Thymus (tissue), 11 donors: Measurements from ENCODE around the gene REP15. TPM values are rescaled to one million over a fixed set of nuclear protein-coding genes. Genes with fewer than 3 reads are reported as not detected.
"Not testable (repeated sequence)": the region's sequence is repeated elsewhere in the genome, so short reads cannot be mapped to it uniquely, and the experiment has no call there.

Experiments used
- DNase-seq, 9 donors: peaks; one replicate each; pipeline ENCODE4 v3.0.0-alpha.2; 2013; ENCODE audit warnings: low spot score in 9 of 9, low read depth in 6 of 9, missing footprints in 1 of 9
- H3K27ac ChIP-seq, 2 donors: one replicate each; pipeline ENCODE4 v1.5.1; 2013; ENCODE audit warnings: control low read depth in 1 of 2, low read depth in 1 of 2, low read length in 1 of 2, mild to moderate bottlenecking in 1 of 2, moderate library complexity in 1 of 2
- H3K27me3 ChIP-seq, 2 donors: one replicate each; pipeline ENCODE4 v1.5.1; 2013; ENCODE audit warnings: low read length in 1 of 2; ENCODE audit not compliant: control insufficient read depth in 2 of 2, insufficient read depth in 1 of 2
- H3K36me3 ChIP-seq, 2 donors: one replicate each; pipeline ENCODE4 v1.5.1; 2013; ENCODE audit warnings: low read length in 1 of 2, mild to moderate bottlenecking in 1 of 2, moderate library complexity in 1 of 2; ENCODE audit not compliant: control insufficient read depth in 2 of 2, insufficient read depth in 2 of 2
- H3K4me1 ChIP-seq, 2 donors: one replicate each; pipeline ENCODE4 v1.5.1; 2013; ENCODE audit warnings: low read length in 2 of 2; ENCODE audit not compliant: control insufficient read depth in 2 of 2, insufficient read depth in 2 of 2
- H3K4me3 ChIP-seq, 2 donors: one replicate each; pipeline ENCODE4 v1.5.1; 2013; ENCODE audit warnings: low read length in 2 of 2, control low read depth in 1 of 2, mild to moderate bottlenecking in 1 of 2
- H3K9me3 ChIP-seq, 2 donors: one replicate each; pipeline ENCODE4 v1.5.1; 2013; ENCODE audit warnings: low read length in 1 of 2, mild to moderate bottlenecking in 1 of 2; ENCODE audit not compliant: control insufficient read depth in 2 of 2, insufficient read depth in 1 of 2
- WGBS: extraction: QIAGEN DNeasy Blood & Tissue Kit; methylation state at CpG from one replicate; pipeline ENCODE4 v1.1.7; 2013; 5-methylcytosine and 5-hydroxymethylcytosine counted together
- polyA plus RNA-seq: library from polyadenylated mRNA; stranded (reverse); fragments of 200-250 nt; gene quantifications from one replicate; pipeline ENCODE4 v1.2.3, GENCODE V29; 2013
- total RNA-seq: library from RNA; stranded (reverse); fragments of 120-200 nt; gene quantifications from one replicate; pipeline ENCODE4 v1.2.4, GENCODE V29; 2013
- donor health status: healthy.

The REP15 gene
- total and polyA plus RNA-seq, 2 donors = 0.47 to 0.94 TPM

GRCh38 chr12:27734321-27734720 lies 38.1 kb downstream of the REP15 start:
- DNase-seq, H3K27ac ChIP-seq, H3K9me3 ChIP-seq, H3K27me3 ChIP-seq, H3K4me3 ChIP-seq, H3K4me1 ChIP-seq: not testable (repeated sequence)
- 98% methylated on average over 9 of the region's 9 CpGs for WGBS
- peaks cover 8 to 24% of the 10 kb centered on the region in 2 donors for H3K36me3 ChIP-seq

DNA sequence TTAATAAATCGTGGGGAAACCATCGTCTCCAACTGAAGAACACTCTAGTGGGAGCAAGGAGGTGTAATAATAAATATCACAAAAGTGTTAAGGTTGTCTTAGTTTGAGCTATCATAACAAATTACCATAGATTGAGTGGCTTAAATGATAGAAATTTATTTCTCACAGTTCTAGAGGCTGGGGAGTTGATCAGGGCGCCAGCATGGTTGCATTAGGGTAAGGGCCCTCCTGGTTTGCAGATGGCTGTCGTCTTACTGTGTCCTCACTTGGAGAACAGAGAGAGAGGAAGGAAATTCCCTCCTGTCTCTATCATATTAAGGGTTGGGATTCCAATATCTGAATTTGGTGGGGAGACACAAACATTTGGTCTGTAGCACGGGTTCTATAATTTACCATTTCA lies 47.4 kb downstream of the REP15 start:
- Histone ChIP-seq H3K27ac (no peak overlapping the region), H3K27me3 (no peaks in the 10 kb centered on the region), H3K4me1 (no peaks in the 10 kb centered on the region), H3K36me3 (peaks cover 24 to 26% of the 10 kb centered on the region in 2 donors), H3K4me3 (no peak overlapping the region), H3K9me3 (no peaks in the 10 kb centered on the region)
- no peak for DNase-seq
- 98% methylated on average over 5 of the region's 5 CpGs for WGBS

DNA sequence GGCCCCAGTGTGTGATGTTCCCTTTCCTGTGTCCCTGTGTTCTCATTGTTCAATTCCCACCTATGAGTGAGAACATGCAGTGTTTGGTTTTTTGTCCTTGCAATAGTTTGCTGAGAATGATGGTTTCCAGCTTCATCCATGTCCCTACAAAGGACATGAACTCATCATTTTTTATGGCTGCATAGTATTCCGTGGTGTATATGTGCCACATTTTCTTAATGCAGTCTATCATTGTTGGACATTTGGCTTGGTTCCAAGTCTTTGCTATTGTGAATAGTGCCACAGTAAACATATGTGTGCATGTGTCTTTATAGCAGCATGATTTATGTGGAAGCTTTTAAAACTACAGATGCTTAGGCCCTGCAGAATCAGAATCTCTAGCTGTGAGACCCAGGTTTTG lies 49.5 kb downstream of the REP15 start:
- H3K27ac ChIP-seq, DNase-seq, H3K9me3 ChIP-seq, H3K4me1 ChIP-seq, H3K4me3 ChIP-seq, H3K27me3 ChIP-seq: not testable (repeated sequence)
- WGBS = 96% methylated on average over 1 of the region's 1 CpG
- peaks cover 17 to 18% of the 10 kb centered on the region in 2 donors for H3K36me3 ChIP-seq

Other genes with a start within 250 kb of the REP15 start
- gene SMCO2, start 249.7 kb upstream of the REP15 start, total RNA-seq = 0.71 TPM
- gene SMCO2, start 249.7 kb upstream of the REP15 start, polyA plus RNA-seq = 2.6 TPM
- 23.7 TPM for gene PPFIBP1, start 172.2 kb upstream of the REP15 start, total RNA-seq
- 10.0 TPM for gene PPFIBP1, start 172.2 kb upstream of the REP15 start, polyA plus RNA-seq
- gene MRPS35, start 14.4 kb downstream of the REP15 start, total RNA-seq = 48.2 TPM
- gene MRPS35, start 14.4 kb downstream of the REP15 start, polyA plus RNA-seq = 32.1 TPM
- 9.0 TPM for gene KLHL42, start 83.8 kb downstream of the REP15 start, total RNA-seq
- 8.8 TPM for gene KLHL42, start 83.8 kb downstream of the REP15 start, polyA plus RNA-seq
- 0.14 TPM for gene MANSC4, start 83.8 kb downstream of the REP15 start, total RNA-seq
- gene MANSC4, start 83.8 kb downstream of the REP15 start, polyA plus RNA-seq = 0.11 TPM